Activated CD4-positive, alpha-beta memory T cell treated with anti-CD3 and anti-CD28 coated beads, Interleukin-2, amount 10 ng/mL, durations not matched to agents 7 days and 5 days (primary cell): ENCODE data around the gene KCNA10. TPM values are rescaled to one million over a fixed set of nuclear protein-coding genes. Genes with fewer than 3 reads are reported as not detected.

ENCODE experiments used
- CTCF ChIA-PET: fragments of 350-600 bp; sonication (Branson Sonifier 250); formaldehyde crosslinking; loops from one replicate; lab custom pipeline; 2021; ENCODE audit warnings: antibody characterized with exemption, inconsistent platforms; lab: Charles Lee
- POLR2A ChIA-PET: fragments of 350-600 bp; sonication (Branson Sonifier 250); formaldehyde crosslinking; loops from one replicate; lab custom pipeline; 2021; ENCODE audit warnings: antibody characterized with exemption; lab: Charles Lee
- DNase-seq: peaks from one replicate; pipeline ENCODE4 v3.0.0-alpha.2; 2020
- H3K27ac Mint-ChIP-seq: one replicate; pipeline ENCODE4 v1.8.0; 2021; ENCODE audit warnings: mild to moderate bottlenecking, mixed read lengths
- H3K27me3 Mint-ChIP-seq: one replicate; pipeline ENCODE4 v1.8.0; 2021; ENCODE audit warnings: mixed read lengths
- H3K36me3 Mint-ChIP-seq: one replicate; pipeline ENCODE4 v1.8.0; 2021; ENCODE audit warnings: low read depth, mixed read lengths
- H3K4me1 Mint-ChIP-seq: one replicate; pipeline ENCODE4 v1.8.0; 2021; ENCODE audit warnings: mixed read lengths
- H3K4me3 Mint-ChIP-seq: one replicate; pipeline ENCODE4 v1.8.0; 2021; ENCODE audit warnings: mild to moderate bottlenecking, mixed read lengths
- H3K9me3 Mint-ChIP-seq: one replicate; pipeline ENCODE4 v1.8.0; 2021; ENCODE audit warnings: mixed read lengths
- total RNA-seq, 2 experiments: library from RNA; stranded (reverse); gene quantifications; one replicate each; pipeline ENCODE4 v1.2.3, GENCODE V29; 2021

Gene KCNA10
- total RNA-seq, 2 experiments from 2014 or later, result not detected

- Mint-ChIP-seq H3K4me1 (no peaks in the 10 kb centered on the region), H3K27ac (no peak overlapping the region), H3K9me3 (no peaks in the 10 kb centered on the region), H3K4me3 (no peak overlapping the region), H3K27me3 (peaks cover 14% of the 10 kb centered on the region), H3K36me3 (no peaks in the 10 kb centered on the region)
- CTCF ChIA-PET, result interaction anchor here (6.1 kb wide), 1 partner anchor 12 kb away, joined by 31 read pairs; no protein-coding TSS in a partner anchor
- no peak for DNase-seq
- POLR2A ChIA-PET, result no interaction called here
Measured at GRCh38 chr1:110508028-110508940, 10.7 kb downstream of the KCNA10 start.

GRCh38 chr1:110506541-110506940 is 12.4 kb downstream of the KCNA10 start:
- Mint-ChIP-seq H3K27ac (no peak overlapping the region), H3K4me1 (no peaks in the 10 kb centered on the region), H3K9me3 (no peaks in the 10 kb centered on the region), H3K27me3 (peaks cover 30% of the 10 kb centered on the region), H3K4me3 (no peak overlapping the region), H3K36me3 (no peaks in the 10 kb centered on the region)
- no peak for DNase-seq
- ChIA-PET POLR2A (no interaction called here), CTCF (no interaction called here)

GRCh38 chr1:110505596-110505995 is 13.4 kb downstream of the KCNA10 start:
- Mint-ChIP-seq H3K27me3 (peaks cover 31% of the 10 kb centered on the region), H3K36me3 (no peaks in the 10 kb centered on the region), H3K27ac (no peak overlapping the region), H3K4me3 (no peak overlapping the region), H3K4me1 (no peaks in the 10 kb centered on the region), H3K9me3 (no peaks in the 10 kb centered on the region)
- ChIA-PET CTCF (no interaction called here), POLR2A (no interaction called here)
- DNase-seq, result no peak

- no peak for DNase-seq
- Mint-ChIP-seq H3K4me1 (peaks cover 4% of the 10 kb centered on the region), H3K36me3 (no peaks in the 10 kb centered on the region), H3K4me3 (no peak overlapping the region), H3K27me3 (peaks cover 35% of the 10 kb centered on the region), H3K9me3 (no peaks in the 10 kb centered on the region), H3K27ac (no peak overlapping the region)
- ChIA-PET POLR2A (no interaction called here), CTCF (no interaction called here)
Measured at GRCh38 chr1:110504226-110504625, 14.7 kb downstream of the KCNA10 start.

- H3K9me3 Mint-ChIP-seq, result no peaks in the 10 kb centered on the region
- peaks cover 35% of the 10 kb centered on the region for H3K27me3 Mint-ChIP-seq
- no peak overlapping the region for H3K4me3 Mint-ChIP-seq
- POLR2A ChIA-PET, result no interaction called here
- CTCF ChIA-PET, result no interaction called here
- H3K27ac Mint-ChIP-seq, result no peak overlapping the region
- H3K4me1 Mint-ChIP-seq, result peaks cover 4% of the 10 kb centered on the region
- H3K36me3 Mint-ChIP-seq, result no peaks in the 10 kb centered on the region
- DNase-seq, result no peak
Measured at GRCh38 chr1:110503471-110503870, 15.5 kb downstream of the KCNA10 start.

GRCh38 chr1:110502402-110503151 is 16.4 kb downstream of the KCNA10 start:
- DNase-seq, result no peak
- H3K36me3 Mint-ChIP-seq, result no peaks in the 10 kb centered on the region
- H3K9me3 Mint-ChIP-seq, result no peaks in the 10 kb centered on the region
- H3K4me1 Mint-ChIP-seq, result peaks cover 4% of the 10 kb centered on the region
- POLR2A ChIA-PET, result no interaction called here
- H3K27me3 Mint-ChIP-seq, result peaks cover 31% of the 10 kb centered on the region
- CTCF ChIA-PET, result no interaction called here
- H3K27ac Mint-ChIP-seq, result no peak overlapping the region
- no peak overlapping the region for H3K4me3 Mint-ChIP-seq

GRCh38 chr1:110501488-110502132 is 17.4 kb downstream of the KCNA10 start:
- Mint-ChIP-seq H3K36me3 (no peaks in the 10 kb centered on the region), H3K9me3 (no peaks in the 10 kb centered on the region), H3K4me1 (peaks cover 4% of the 10 kb centered on the region), H3K27ac (no peak overlapping the region), H3K27me3 (peaks cover 25% of the 10 kb centered on the region), H3K4me3 (no peak overlapping the region)
- ChIA-PET POLR2A (no interaction called here), CTCF (interaction anchor here (1.3 kb wide), 1 partner anchor 279 kb away, joined by 3 read pairs; no protein-coding TSS in a partner anchor)
- no peak for DNase-seq

GRCh38 chr1:110498270-110498669 is 20.7 kb downstream of the KCNA10 start:
- ChIA-PET CTCF (interaction anchor here (0.8 to 4.0 kb wide), 3 partner anchors 87 to 295 kb away, joined by 3 to 100 read pairs (median 3); partner anchors contain the start of gene LAMTOR5), POLR2A (no interaction called here)
- Mint-ChIP-seq H3K27me3 (peaks cover 20% of the 10 kb centered on the region), H3K4me1 (peaks cover 4% of the 10 kb centered on the region), H3K4me3 (no peak overlapping the region), H3K9me3 (no peaks in the 10 kb centered on the region), H3K27ac (no peak overlapping the region), H3K36me3 (no peaks in the 10 kb centered on the region)
- DNase-seq, result no peak

- ChIA-PET POLR2A (interaction anchor here (0.7 to 2.1 kb wide), 3 partner anchors 88 to 299 kb away, joined by 3 to 6 read pairs (median 5); no protein-coding TSS in a partner anchor), CTCF (interaction anchor here (0.6 to 4.0 kb wide), 60 partner anchors 9 to 1279 kb away, joined by 3 to 100 read pairs (median 4); partner anchors contain the start of genes KCNA10, KCNC4, LAMTOR5 and STRIP1)
- no peaks in the 10 kb centered on the region for H3K9me3 Mint-ChIP-seq
- peaks cover 4% of the 10 kb centered on the region for H3K4me1 Mint-ChIP-seq
- DNase-seq, result peak; percentile 82
- no peak overlapping the region for H3K27ac Mint-ChIP-seq
- no peaks in the 10 kb centered on the region for H3K36me3 Mint-ChIP-seq
- no peak overlapping the region for H3K4me3 Mint-ChIP-seq
- peaks cover 3% of the 10 kb centered on the region for H3K27me3 Mint-ChIP-seq
Measured at GRCh38 chr1:110495926-110496600, 22.9 kb downstream of the KCNA10 start.

GRCh38 chr1:110494522-110495406 is 24.2 kb downstream of the KCNA10 start:
- Mint-ChIP-seq H3K9me3 (no peaks in the 10 kb centered on the region), H3K27ac (no peak overlapping the region), H3K4me1 (no peaks in the 10 kb centered on the region), H3K4me3 (no peak overlapping the region), H3K27me3 (no peaks in the 10 kb centered on the region), H3K36me3 (no peaks in the 10 kb centered on the region)
- CTCF ChIA-PET, result interaction anchor here (0.9 to 4.0 kb wide), 17 partner anchors 16 to 298 kb away, joined by 3 to 100 read pairs (median 11); partner anchors contain the start of genes KCNC4 and LAMTOR5
- POLR2A ChIA-PET, result interaction anchor here (2.1 kb wide), 1 partner anchor 298 kb away, joined by 5 read pairs; no protein-coding TSS in a partner anchor
- no peak for DNase-seq

- Mint-ChIP-seq H3K27me3 (no peaks in the 10 kb centered on the region), H3K36me3 (no peaks in the 10 kb centered on the region), H3K4me1 (no peaks in the 10 kb centered on the region), H3K9me3 (no peaks in the 10 kb centered on the region), H3K27ac (no peak overlapping the region), H3K4me3 (no peak overlapping the region)
- POLR2A ChIA-PET, result no interaction called here
- no peak for DNase-seq
- CTCF ChIA-PET, result no interaction called here
Measured at GRCh38 chr1:110494036-110494435, 24.9 kb downstream of the KCNA10 start.
